GM18861 (cell line): ENCODE measurements around the gene KRT17.
"Not testable (repeated sequence)": the region's sequence is repeated elsewhere in the genome, so short reads cannot be mapped to it uniquely, and the experiment has no call there.

Experiments
- ATAC-seq: cut with Tn5 transposase; IDR thresholded peaks from one replicate; pipeline ENCODE4 v1.9.1; 2021; ENCODE audit not compliant: unreplicated experiment

The KRT17 gene

GRCh38 chr17:41621435-41621817 is 2.9 kb downstream of the KRT17 start:
- ATAC-seq, result not testable (repeated sequence)

GRCh38 chr17:41620583-41621434 is 3.6 kb downstream of the KRT17 start:
- ATAC-seq, result no peak

GRCh38 chr17:41619927-41620582 is 4.3 kb downstream of the KRT17 start:
- not testable (repeated sequence) for ATAC-seq

GRCh38 chr17:41619036-41619926 is 5.1 kb downstream of the KRT17 start:
- no peak for ATAC-seq

- ATAC-seq, result no peak
Measured at GRCh38 chr17:41618341-41619035, 5.9 kb downstream of the KRT17 start.

- no peak for ATAC-seq
Measured at GRCh38 chr17:41617698-41618097, 6.7 kb downstream of the KRT17 start.

- no peak for ATAC-seq
Measured at GRCh38 chr17:41617136-41617535, 7.2 kb downstream of the KRT17 start.

GRCh38 chr17:41616486-41616885 is 7.9 kb downstream of the KRT17 start:
- not testable (repeated sequence) for ATAC-seq

- ATAC-seq, result no peak
Measured at GRCh38 chr17:41615454-41615853, 8.9 kb downstream of the KRT17 start.

GRCh38 chr17:41614767-41615166 is 9.6 kb downstream of the KRT17 start:
- not testable (repeated sequence) for ATAC-seq

GRCh38 chr17:41614098-41614497 is 10.3 kb downstream of the KRT17 start:
- no peak for ATAC-seq

- ATAC-seq, result no peak
Measured at GRCh38 chr17:41613277-41614082, 10.9 kb downstream of the KRT17 start.

- ATAC-seq, result not testable (repeated sequence)
Measured at GRCh38 chr17:41612376-41613160, 11.8 kb downstream of the KRT17 start, which contains the start of gene KRT16. Gene KRT16 (minus strand): TSS chr17:41612767. CDS start chr17:41612688, 79 bp downstream.

- no peak for ATAC-seq
Measured at GRCh38 chr17:41610965-41611640, 13.3 kb downstream of the KRT17 start.

- not testable (repeated sequence) for ATAC-seq
Measured at GRCh38 chr17:41610061-41610517, 14.3 kb downstream of the KRT17 start.

GRCh38 chr17:41606930-41607329 is 17.4 kb downstream of the KRT17 start:
- not testable (repeated sequence) for ATAC-seq

- ATAC-seq, result no peak
Measured at GRCh38 chr17:41602524-41602923, 21.9 kb downstream of the KRT17 start.

- ATAC-seq, result no peak
Measured at GRCh38 chr17:41600318-41600717, 24.1 kb downstream of the KRT17 start.
